Progenitor cell of endocrine pancreas (in vitro differentiated cells): ENCODE results near the gene GDF9. TPM values are rescaled to one million over a fixed set of nuclear protein-coding genes. Genes with fewer than 3 reads are reported as not detected.

Experiments used
- DNase-seq: peaks from one replicate; pipeline ENCODE4 v3.0.0; 2021; ENCODE audit warnings: low spot score; ENCODE audit not compliant: unreplicated experiment
- H3K27ac Mint-ChIP-seq: 2 replicates; pipeline ENCODE4 v1.8.0; 2021; ENCODE audit warnings: mild to moderate bottlenecking, moderate library complexity, mixed read lengths
- H3K27me3 Mint-ChIP-seq: 2 replicates; pipeline ENCODE4 v1.8.0; 2021; ENCODE audit warnings: mixed read lengths
- H3K36me3 Mint-ChIP-seq: 2 replicates; pipeline ENCODE4 v1.8.0; 2022; ENCODE audit warnings: mixed read lengths; ENCODE audit not compliant: insufficient read depth
- H3K4me1 Mint-ChIP-seq: 2 replicates; pipeline ENCODE4 v1.8.0; 2021; ENCODE audit warnings: low read depth, mixed read lengths
- H3K4me3 Mint-ChIP-seq: 2 replicates; pipeline ENCODE4 v1.8.0; 2021; ENCODE audit warnings: low read depth, mild to moderate bottlenecking, moderate library complexity, mixed read lengths
- H3K9me3 Mint-ChIP-seq: 2 replicates; pipeline ENCODE4 v1.8.0; 2021; ENCODE audit warnings: low read depth, mixed read lengths
- CTCF ChIP-seq: fragments of 200-600 bp; sonication (generic); IDR thresholded peaks from one replicate; pipeline ENCODE4 v1.5.0; 2021; ENCODE audit warnings: antibody characterized with exemption, mild to moderate bottlenecking; ENCODE audit not compliant: unreplicated experiment
- total RNA-seq: library from RNA; stranded (reverse); gene quantifications from 2 replicates; pipeline ENCODE4 v1.2.1, GENCODE V29; 2021

The GDF9 gene
- total RNA-seq, 1 donor from 2014 or later = 0.55 TPM

- TF ChIP-seq CTCF = peak; percentile 70
- Mint-ChIP-seq H3K27me3 (no peaks in the 10 kb centered on the region), H3K27ac (no peak overlapping the region), H3K4me1 (no peaks in the 10 kb centered on the region), H3K4me3 (no peak overlapping the region), H3K9me3 (no peaks in the 10 kb centered on the region), H3K36me3 (peaks cover 34% of the 10 kb centered on the region)
- DNase-seq = no peak
Observed at GRCh38 chr5:132883261-132883834, 17.1 kb upstream of the GDF9 start.

GRCh38 chr5:132877938-132878337 lies 11.7 kb upstream of the GDF9 start:
- Mint-ChIP-seq H3K9me3 (peaks cover 3% of the 10 kb centered on the region), H3K4me3 (no peak overlapping the region), H3K36me3 (peaks cover 28% of the 10 kb centered on the region), H3K27ac (no peak overlapping the region), H3K27me3 (no peaks in the 10 kb centered on the region), H3K4me1 (peaks cover 27% of the 10 kb centered on the region)
- TF ChIP-seq CTCF = no peak
- no peak for DNase-seq

- no peak overlapping the region for H3K27ac Mint-ChIP-seq
- no peak for TF ChIP-seq CTCF
- no peak overlapping the region for H3K4me3 Mint-ChIP-seq
- H3K27me3 Mint-ChIP-seq = no peaks in the 10 kb centered on the region
- peaks cover 3% of the 10 kb centered on the region for H3K9me3 Mint-ChIP-seq
- H3K4me1 Mint-ChIP-seq = peaks cover 32% of the 10 kb centered on the region
- H3K36me3 Mint-ChIP-seq = peaks cover 28% of the 10 kb centered on the region
- DNase-seq = no peak
Observed at GRCh38 chr5:132877466-132877865, 11.2 kb upstream of the GDF9 start.

- DNase-seq = no peak
- Mint-ChIP-seq H3K9me3 (peaks cover 3% of the 10 kb centered on the region), H3K4me3 (no peak overlapping the region), H3K36me3 (peaks cover 28% of the 10 kb centered on the region), H3K27ac (peak overlapping the region; percentile 52), H3K27me3 (no peaks in the 10 kb centered on the region), H3K4me1 (peaks cover 36% of the 10 kb centered on the region)
- no peak for TF ChIP-seq CTCF
Observed at GRCh38 chr5:132876020-132876759, 9.9 kb upstream of the GDF9 start.

- Mint-ChIP-seq H3K27ac (peak overlapping the region; percentile 73), H3K4me1 (peaks cover 36% of the 10 kb centered on the region), H3K27me3 (no peaks in the 10 kb centered on the region), H3K9me3 (peaks cover 3% of the 10 kb centered on the region), H3K4me3 (no peak overlapping the region), H3K36me3 (peaks cover 25% of the 10 kb centered on the region)
- TF ChIP-seq CTCF = no peak
- DNase-seq = no peak
Observed at GRCh38 chr5:132873930-132874271, 7.6 kb upstream of the GDF9 start.
